Measurements from ENCODE around the gene SHKBP1. TPM values are rescaled to one million over a fixed set of nuclear protein-coding genes. Genes with fewer than 3 reads are reported as not detected.
"Not testable (repeated sequence)": the region's sequence is repeated elsewhere in the genome, so short reads cannot be mapped to it uniquely, and the experiment has no call there.

SHKBP1 gene, protein sequence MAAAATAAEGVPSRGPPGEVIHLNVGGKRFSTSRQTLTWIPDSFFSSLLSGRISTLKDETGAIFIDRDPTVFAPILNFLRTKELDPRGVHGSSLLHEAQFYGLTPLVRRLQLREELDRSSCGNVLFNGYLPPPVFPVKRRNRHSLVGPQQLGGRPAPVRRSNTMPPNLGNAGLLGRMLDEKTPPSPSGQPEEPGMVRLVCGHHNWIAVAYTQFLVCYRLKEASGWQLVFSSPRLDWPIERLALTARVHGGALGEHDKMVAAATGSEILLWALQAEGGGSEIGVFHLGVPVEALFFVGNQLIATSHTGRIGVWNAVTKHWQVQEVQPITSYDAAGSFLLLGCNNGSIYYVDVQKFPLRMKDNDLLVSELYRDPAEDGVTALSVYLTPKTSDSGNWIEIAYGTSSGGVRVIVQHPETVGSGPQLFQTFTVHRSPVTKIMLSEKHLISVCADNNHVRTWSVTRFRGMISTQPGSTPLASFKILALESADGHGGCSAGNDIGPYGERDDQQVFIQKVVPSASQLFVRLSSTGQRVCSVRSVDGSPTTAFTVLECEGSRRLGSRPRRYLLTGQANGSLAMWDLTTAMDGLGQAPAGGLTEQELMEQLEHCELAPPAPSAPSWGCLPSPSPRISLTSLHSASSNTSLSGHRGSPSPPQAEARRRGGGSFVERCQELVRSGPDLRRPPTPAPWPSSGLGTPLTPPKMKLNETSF
- total RNA-seq (2014; rRNA removed; shearing (Covaris generic)), result 23.0 and 25.7 TPM in 2 replicates
- polyA plus RNA-seq (2014; cell fraction: nucleus; rRNA removed), result 31.0 and 41.7 TPM in 2 replicates

DNA sequence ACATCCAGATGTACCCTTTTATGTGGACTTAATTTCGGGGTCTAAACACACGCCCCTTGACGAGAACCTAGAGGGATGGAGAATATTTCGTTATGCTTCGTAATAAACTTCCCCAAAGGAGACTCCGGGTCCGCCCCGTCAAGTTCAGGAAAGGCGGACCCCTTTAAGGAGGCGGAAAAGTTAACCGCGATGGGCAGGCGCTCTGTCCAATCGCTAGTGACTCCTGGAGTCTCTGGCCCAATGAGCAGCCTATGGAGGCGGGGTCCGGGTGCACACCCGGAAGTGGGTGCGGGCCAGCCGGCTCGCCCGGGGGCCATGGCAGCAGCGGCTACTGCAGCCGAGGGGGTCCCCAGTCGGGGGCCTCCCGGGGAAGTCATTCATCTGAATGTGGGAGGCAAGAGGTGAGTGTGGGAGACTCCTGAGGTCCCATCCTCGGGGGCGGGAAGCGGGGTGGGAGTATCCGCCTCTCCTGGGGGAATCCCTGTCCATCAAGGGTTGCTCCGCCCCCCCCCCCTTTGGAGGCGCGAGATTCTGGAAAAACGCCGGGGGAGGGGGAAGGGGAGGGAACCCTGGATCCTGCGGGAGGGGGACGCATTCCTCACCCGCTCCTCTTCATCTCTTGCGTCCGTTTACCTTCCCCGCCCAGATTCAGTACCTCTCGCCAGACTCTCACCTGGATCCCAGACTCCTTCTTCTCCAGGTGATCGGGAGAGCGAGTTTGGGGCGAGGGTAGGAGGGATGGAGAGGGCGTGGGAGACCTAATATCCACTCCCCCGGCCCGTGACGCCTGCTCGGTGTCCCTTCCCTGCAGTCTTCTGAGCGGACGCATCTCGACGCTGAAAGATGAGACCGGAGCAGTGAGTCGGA, at the start of gene SHKBP1:
SHKBP1 (plus strand) TSS at position 289 of the 867 bp plus-strand sequence; CDS start at position 316, 27 bp downstream.
- DNase-seq (ENCODE audit: extremely low read depth, low read depth), result peak; percentile 90

DNA sequence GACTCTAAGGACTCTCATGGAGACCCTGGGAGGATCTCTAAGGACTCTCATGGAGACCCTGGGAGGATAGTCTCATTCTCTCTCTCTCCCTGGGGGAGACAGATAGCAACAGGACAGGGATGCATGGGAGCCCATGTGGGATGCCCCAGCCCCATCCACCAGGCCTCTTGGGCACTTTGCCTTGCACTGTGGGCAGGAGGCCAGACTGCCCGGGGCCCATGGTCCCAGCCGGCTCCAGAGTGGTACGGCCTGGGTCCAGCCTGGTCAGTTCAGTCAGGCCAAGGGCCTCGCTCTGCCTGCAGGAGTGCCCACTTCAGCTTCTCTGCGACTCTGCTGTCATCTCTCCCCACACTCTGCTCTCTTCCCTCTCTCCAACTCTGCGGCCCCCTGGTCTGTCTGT, 48.6 kb upstream of the SHKBP1 start:
- no peak for DNase-seq (ENCODE audit: extremely low read depth, low read depth)

DNA sequence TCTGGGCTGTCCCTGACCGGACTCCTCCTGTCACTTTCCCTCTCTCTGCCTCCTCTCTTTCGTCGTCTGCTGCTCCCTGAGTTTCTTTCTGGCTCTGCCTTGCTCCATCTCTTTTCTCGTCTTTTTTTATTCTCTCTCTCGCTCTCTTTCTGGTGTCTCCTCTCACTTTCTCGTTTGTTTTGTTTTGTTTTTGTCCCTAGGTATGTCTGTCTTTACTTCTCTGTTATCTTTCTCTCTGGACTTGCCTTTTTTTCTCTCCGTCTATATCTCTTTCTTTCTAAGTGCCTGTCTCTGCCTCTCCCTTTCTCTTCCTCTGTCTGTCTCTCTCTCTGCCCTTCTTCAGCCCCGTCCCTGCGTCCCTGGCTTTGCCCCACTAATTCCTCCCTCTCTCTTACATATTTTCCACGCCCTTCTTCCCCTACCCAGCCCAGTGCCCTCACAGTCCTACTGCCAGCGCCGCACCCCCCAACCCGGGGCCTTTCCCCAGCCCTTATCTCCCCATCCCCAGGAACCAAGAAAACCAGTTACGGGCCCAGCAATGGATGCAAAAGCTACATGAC, 48.1 kb upstream of the SHKBP1 start:
- DNase-seq (ENCODE audit: extremely low read depth, low read depth), result no peak

DNA sequence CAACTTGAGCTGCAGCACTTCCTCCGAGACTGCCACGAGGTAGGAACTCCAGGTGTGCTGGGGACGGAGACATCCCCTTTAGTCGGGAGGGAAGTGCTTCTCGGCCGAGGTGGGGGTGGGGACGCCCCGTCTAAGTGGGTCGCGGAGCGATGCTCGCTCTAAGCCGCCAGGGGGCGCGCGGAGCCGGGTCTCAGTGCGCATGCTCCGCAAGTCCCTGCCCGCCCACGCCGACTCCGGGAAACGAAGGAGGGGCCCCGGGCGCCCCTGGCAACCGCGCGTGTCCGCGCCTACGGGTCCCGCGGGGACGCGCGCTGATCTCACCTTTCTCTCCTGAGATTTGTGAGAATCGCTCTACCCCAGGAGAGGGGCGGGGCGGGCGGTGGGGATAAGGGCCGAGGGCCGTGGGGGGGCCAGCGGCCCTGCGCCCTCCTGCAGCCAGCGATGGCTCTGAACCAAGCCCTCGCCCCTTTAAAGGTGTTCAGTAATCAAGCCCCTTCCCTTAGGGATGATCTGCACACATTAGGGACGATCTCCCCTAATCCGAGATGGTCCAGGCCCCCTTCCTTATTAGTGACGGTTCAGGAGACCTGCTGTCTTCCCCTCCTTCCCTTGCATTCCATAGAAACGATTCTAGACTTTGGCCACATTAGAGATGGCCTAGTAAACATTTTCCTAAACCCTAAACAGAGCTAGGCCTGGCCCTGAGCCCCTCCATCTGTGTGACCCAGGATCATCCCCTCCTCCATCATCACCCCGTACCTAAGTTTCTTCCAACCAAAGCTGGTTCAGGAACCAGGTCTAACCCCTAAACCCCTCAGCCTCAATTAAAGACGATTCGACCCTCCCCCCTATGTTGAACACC, 47.3 kb upstream of the SHKBP1 start:
- DNase-seq (ENCODE audit: extremely low read depth, low read depth), result peak; percentile 53

DNA sequence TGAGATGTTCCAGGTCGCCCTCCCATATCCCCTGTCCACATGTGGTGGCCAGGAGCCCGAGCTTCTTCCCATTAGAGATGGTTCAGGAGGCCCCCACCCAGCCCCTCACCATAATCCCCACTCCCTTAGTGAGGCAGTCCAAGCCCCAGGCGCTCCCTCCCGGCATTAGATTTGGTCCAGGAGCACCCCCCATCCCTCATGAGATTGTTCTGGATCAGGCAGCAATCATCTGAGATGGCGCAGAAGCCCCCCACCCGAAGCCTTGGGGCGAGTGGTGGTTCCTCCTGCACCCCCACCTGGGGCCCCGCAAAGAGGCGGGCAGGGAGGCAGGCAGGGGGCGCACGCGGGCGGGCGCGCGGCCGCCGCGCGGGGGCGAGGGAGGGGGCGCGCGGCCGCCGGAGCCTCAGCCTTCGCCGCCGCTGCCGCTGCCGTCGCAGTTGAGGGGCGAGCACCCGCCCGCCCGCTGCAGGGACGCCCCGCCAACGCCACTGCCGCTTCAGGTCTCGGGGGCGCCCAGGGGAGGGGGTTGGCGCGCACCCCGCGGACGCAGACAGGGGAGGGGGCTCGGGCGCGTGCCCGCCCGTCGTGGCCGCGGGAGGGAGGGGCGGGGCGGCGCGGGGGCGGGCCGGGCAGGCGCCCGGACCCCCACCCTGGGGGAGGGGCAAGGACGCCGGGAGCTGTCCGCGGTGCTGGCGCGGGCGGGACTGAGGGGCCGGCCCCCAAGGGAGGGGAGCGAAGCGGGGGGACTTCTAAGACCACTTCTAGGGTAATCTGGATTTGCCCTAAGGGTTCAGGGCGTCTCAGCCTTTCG, 46.4 kb upstream of the SHKBP1 start:
- DNase-seq (ENCODE audit: extremely low read depth, low read depth), result no peak

DNA sequence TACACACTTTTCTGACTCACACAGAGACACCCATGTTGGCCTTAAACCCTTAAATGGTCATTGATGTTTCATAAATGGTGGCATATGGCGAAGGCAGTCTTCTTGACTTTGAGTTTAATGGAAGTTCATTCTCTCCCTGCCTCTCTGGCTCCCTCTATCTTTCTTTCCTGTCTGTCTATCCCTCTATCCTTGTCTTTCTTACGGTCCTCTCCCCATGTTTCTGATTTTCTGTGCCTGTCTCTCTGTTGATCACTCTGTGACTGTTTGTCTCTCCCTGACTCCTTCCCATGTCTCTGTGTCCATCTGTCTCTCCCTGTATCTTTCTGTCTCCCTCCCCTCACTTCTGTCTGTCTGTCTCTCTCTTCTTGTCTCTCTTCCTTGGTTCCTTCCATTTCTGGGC, 43.2 kb upstream of the SHKBP1 start:
- no peak for DNase-seq (ENCODE audit: extremely low read depth, low read depth)

DNA sequence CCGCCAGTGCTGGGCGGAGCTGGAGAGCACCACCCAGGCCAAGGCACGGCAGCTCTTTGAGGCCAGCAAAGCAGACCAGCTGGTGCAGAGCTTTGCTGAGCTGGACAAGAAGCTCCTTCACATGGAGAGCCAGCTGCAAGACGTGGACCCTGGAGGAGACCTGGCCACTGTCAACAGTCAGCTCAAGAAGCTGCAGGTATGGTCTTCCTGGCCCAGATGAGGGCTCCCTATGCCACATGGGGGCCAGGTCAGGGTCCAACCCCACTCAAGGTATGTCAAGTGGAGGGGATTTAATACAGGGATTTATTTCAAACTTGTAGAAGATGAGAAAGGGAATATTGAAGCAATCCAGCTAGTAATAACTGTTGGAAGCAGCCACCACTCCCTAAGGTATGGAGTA, 42.5 kb upstream of the SHKBP1 start:
- DNase-seq (ENCODE audit: extremely low read depth, low read depth), result no peak

DNA sequence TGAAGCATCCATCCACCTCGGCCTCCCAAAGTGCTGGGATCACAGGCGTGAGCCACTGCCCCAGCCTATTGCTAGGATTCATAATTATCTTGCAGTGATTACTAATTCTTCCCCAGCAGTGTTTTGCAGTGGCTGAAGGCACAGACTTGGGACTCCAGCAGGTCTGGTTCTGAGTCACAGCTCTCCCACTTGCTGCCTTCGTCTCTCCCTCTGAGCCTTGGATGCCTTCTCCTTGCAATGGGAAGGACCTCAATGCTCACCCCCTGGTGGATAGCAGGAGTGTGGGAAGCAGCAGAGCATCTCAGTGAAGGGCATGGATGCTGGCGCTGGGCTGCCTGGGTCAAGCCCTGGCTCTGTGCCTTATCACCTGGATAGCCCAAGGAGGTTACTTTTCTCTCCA, 37.6 kb upstream of the SHKBP1 start:
- no peak for DNase-seq (ENCODE audit: extremely low read depth, low read depth)

DNA sequence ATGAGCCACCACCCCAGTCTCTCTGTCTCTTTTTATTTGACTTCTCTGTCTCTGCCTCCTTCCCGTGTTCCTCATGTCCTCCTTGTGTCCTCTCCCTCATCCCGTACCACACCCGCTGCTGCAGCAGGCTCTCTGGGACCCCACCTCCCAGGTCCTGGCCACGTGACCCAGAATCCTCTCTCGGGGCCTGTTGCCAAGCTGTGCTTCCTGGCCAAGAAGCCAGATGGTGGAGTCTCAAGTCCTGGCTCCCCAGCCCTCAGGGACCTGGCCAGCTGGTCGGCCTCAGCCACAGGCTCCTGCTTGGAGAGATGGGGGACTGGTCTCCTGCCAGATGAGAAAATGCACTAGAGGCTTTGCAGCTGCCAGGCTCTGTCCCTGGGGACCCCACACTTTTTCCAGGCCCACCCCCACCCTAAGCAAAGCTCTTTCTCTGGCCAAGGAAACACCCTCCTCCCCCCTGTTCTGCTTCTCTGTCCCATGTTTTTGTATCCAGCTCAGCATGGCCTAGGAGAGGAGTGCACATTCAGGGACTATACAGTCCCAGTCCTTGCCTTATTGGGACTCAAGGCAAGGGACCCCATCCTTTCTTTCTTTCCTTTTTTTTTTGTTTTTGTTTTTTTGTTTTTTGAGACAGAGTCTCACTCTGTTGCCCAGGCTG, 34.3 kb upstream of the SHKBP1 start:
- no peak for DNase-seq (ENCODE audit: extremely low read depth, low read depth)

DNA sequence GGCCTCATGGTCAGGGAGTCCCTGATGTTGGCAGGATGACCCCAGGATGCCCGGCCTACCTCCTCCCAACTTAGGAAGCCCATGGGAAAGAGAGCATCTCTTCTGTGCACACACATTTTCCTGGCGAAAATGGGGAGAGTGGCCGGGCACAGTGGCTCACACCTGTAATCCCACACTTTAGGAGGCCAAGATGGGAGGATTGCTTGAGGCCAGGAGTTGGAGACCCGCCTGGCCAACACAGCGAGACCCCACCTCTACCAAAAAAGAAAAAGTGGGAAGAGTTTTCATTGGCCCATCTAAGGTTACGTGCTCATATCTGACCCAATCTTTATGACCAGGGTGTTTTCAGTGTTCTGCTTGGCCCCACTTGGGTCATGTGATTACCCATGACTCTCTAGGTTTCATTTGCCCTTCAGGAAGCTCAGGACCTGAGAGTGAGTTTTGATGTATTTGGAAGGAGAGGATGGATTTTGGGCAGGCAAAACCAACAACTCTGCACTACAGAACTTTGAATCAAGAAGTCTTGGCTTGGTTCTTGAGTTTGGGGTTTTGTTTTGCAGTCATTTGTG, 33.6 kb upstream of the SHKBP1 start:
- DNase-seq (ENCODE audit: extremely low read depth, low read depth), result no peak

DNA sequence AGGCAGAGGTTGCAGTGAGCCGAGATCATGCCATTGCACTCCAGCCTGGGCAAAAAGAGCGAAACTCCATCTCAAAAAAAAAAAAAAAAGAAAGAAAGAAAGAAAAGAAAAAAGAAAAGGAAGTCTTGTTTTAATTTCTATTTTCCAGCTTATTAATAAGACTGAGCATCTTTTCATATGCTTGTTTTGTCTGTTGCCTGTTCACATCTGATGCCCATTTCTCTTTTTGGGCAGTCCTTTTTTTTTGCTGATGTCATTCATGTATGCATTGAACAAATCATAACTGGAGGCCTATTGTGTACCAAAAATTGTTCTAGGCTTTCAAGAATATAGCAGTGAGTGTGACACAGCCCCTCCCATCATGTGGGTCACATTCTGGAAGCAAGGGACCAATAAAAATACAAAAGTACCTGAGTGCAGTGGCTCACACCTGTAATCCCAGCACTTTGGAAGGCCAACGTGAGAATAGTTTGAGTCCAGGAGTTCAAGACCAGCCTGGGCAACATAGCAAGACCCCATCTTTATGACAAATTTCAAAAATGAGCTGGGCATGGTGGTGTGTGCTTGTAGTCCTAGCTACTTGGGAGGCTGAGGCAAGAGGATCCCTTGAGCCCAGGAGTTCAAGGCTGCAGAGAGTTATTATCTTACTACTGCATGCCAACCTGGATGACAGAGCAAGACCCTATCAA, 30.4 kb upstream of the SHKBP1 start:
- DNase-seq (ENCODE audit: extremely low read depth, low read depth), result not testable (repeated sequence)

DNA sequence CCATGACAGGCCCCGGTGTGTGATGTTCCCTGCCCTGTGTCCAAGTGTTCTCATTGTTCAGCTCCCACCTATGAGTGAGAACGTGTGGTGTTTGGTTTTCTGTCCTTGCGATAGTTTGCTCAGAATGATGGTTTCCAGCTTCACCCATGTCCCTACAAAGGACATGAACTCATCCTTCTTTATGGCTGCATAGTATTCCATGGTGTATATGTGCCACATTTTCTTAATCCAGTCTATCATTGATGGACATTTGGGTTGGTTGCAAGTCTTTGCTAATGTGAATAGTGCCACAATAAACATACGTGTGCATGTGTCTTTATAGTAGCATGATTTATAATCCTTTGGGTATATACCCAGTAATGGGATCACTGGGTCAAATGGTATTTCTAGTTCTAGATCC, 29.5 kb upstream of the SHKBP1 start:
- not testable (repeated sequence) for DNase-seq (ENCODE audit: extremely low read depth, low read depth)

DNA sequence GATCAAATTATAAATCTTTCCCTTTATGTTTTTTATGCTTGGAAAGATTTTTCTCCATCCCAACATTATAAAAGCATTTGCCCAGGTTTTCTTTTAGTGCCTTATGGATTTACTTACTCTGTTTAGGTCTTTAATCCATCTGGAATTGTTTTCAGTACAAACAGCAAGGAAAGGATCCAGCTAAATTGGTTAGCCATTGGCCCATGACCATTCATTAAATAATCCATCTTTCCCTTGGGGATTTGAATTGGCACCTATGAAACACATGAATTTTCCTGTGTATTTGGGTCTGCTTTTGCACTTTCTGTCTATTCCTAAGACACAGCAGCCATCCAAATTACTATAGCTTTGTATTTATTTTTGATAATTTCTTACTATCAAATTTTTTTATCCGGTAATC, 28.8 kb upstream of the SHKBP1 start:
- no peak for DNase-seq (ENCODE audit: extremely low read depth, low read depth)

DNA sequence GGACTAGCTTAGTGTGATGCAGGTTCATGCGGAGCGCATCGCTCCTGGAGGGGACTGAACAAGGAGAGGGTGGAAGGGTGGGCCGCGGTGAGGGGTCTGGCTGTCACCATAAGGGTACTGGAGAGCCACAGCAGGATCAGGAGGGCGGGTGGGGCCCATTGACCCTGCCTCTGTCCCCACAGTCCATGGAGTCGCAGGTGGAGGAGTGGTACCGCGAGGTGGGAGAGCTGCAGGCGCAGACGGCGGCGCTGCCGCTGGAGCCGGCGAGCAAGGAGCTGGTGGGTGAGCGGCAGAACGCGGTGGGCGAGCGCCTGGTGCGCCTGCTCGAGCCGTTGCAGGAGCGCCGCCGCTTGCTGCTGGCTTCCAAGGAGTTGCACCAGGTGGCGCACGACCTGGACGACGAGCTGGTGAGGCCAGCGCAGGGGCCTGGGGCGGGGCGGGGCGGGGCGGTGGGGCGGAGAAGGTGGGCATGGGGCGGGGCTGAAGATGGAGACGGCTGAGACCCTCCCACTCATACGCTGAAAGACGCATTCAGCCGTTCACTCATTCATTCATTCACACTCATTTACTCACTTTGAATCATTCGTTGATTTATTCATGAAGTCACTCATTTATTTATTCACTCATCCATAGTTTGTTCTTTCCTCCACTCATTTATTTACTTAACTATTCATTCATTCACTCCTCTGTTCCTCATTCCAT, 27.5 kb upstream of the SHKBP1 start:
- peak; percentile 49 for DNase-seq (ENCODE audit: extremely low read depth, low read depth)

DNA sequence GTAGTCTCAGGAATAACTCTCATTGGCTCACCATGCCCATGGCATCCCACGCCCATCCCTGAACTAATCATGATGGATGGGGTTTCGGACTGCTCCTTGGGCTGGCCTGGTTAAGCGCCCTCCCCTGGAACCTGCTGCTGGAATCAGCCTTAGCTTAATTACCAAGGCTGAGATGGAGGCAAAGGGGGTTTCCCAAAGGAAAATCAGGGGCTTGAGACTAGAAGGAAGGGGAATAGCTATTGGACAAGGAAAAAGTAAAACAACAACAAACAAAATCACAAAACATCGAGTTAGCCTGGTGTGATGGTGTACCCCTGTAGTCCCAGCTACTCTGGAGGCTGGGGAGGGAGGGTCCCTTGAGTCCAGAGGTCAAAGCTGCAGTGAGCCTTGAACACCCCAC, 25.7 kb upstream of the SHKBP1 start:
- no peak for DNase-seq (ENCODE audit: extremely low read depth, low read depth)

DNA sequence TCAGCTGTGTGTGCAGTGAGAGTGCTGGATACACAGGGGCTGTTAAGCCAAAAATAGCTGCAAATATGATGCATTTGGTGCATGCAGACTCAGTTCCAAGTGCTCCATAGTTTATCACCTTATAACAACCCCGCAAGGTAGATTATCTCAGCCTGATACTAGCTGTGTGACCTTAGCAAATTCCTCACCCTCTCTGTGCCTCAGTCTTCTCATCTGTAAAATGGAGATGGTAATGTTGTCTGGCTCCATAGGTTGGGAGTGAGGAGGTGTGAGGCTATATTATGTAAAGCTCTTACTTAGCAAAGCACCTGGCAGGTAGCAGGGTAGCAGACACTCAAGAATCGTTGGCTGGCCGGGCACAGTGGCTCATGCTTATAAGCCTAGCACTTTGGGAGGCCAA, 23.8 kb upstream of the SHKBP1 start:
- DNase-seq (ENCODE audit: extremely low read depth, low read depth), result no peak
